Stimulated activated CD8-positive, alpha-beta memory T cell treated with anti-CD3 and anti-CD28 coated beads, Interleukin-12 subunit alpha, Interleukin-12 subunit beta, amount 100 ng/mL, for 1 hour (primary cell): Measurements from ENCODE around the gene PRRT4.

Experiments
- DNase-seq: peaks from one replicate; pipeline ENCODE4 v3.0.0-alpha.2; 2020; ENCODE audit warnings: low read depth

Gene PRRT4

GRCh38 chr7:128395748-128396147 is 34.3 kb upstream of the PRRT4 start:
- DNase-seq = no peak

GRCh38 chr7:128394904-128395496 is 33.5 kb upstream of the PRRT4 start:
- DNase-seq = no peak

GRCh38 chr7:128393526-128394330 is 32.2 kb upstream of the PRRT4 start:
- no peak for DNase-seq

GRCh38 chr7:128392446-128393327 is 31.2 kb upstream of the PRRT4 start:
- DNase-seq = no peak

GRCh38 chr7:128391805-128392204 is 30.3 kb upstream of the PRRT4 start:
- no peak for DNase-seq

GRCh38 chr7:128390871-128391565 is 29.5 kb upstream of the PRRT4 start:
- no peak for DNase-seq

- no peak for DNase-seq
Measured at GRCh38 chr7:128389618-128390329, 28.3 kb upstream of the PRRT4 start.

GRCh38 chr7:128389085-128389617 is 27.7 kb upstream of the PRRT4 start:
- no peak for DNase-seq

GRCh38 chr7:128388145-128388485 is 26.6 kb upstream of the PRRT4 start:
- no peak for DNase-seq

- DNase-seq = peak; percentile 53
Measured at GRCh38 chr7:128387216-128388144, 26.0 kb upstream of the PRRT4 start.

GRCh38 chr7:128385988-128386925 is 24.8 kb upstream of the PRRT4 start:
- DNase-seq = no peak

- no peak for DNase-seq
Measured at GRCh38 chr7:128384726-128385125, 23.2 kb upstream of the PRRT4 start.

- DNase-seq = no peak
Measured at GRCh38 chr7:128383776-128384175, 22.3 kb upstream of the PRRT4 start.

GRCh38 chr7:128381161-128381821 is 19.8 kb upstream of the PRRT4 start:
- no peak for DNase-seq

- no peak for DNase-seq
Measured at GRCh38 chr7:128380483-128381106, 19.1 kb upstream of the PRRT4 start.

GRCh38 chr7:128379900-128380479 is 18.5 kb upstream of the PRRT4 start:
- DNase-seq = no peak

GRCh38 chr7:128378637-128379036 is 17.1 kb upstream of the PRRT4 start:
- DNase-seq = no peak

GRCh38 chr7:128376077-128376476 is 14.6 kb upstream of the PRRT4 start:
- no peak for DNase-seq
